A549 treated with dexamethasone at 1 μM for 4 hours (cell line): ENCODE measurements around the gene PLEKHB1. TPM values are rescaled to one million over a fixed set of nuclear protein-coding genes. Genes with fewer than 3 reads are reported as not detected.

Experiments used
- total RNA-seq: library from RNA; stranded (reverse); fragments of 200-300 nt; extraction: Qiagen RNA extraction; gene quantifications from 5 replicates; pipeline ENCODE4 v1.2.3, GENCODE V29; 2022

Gene PLEKHB1
- total RNA-seq: 0.61 to 1.6 TPM (median 1.0 TPM) in 5 replicates

GRCh38 chr11:73645972-73646631 is at the start of gene PLEKHB1:
TSS of gene PLEKHB1 (plus strand) at chr11:73646581. CDS start at chr11:73646609, 28 bp downstream.

GRCh38 chr11:73597956-73598718 is 48.2 kb upstream of the PLEKHB1 start, which contains the start of gene FAM168A:
TSS of gene FAM168A (minus strand) at chr11:73598112. CDS start at chr11:73468474, 129,638 bp downstream.

Other genes starting within 250 kb of the PLEKHB1 start
- 10.4 to 17.0 TPM (median 15.9 TPM) in 5 replicates for gene FAM168A, start 48.5 kb upstream of the PLEKHB1 start, total RNA-seq
- 58.9 to 73.7 TPM (median 70.5 TPM) in 5 replicates for gene RAB6A, start 114.5 kb downstream of the PLEKHB1 start, total RNA-seq
- 46.0 to 60.4 TPM (median 46.6 TPM) in 5 replicates for gene MRPL48, start 141.3 kb downstream of the PLEKHB1 start, total RNA-seq
- 112 to 146 TPM (median 121 TPM) in 5 replicates for gene COA4, start 230.3 kb downstream of the PLEKHB1 start, total RNA-seq
- 9.9 to 13.5 TPM (median 12.4 TPM) in 5 replicates for gene PAAF1, start 230.4 kb downstream of the PLEKHB1 start, total RNA-seq